ENCODE results near the gene OTUB1. TPM values are rescaled to one million over a fixed set of nuclear protein-coding genes. Genes with fewer than 3 reads are reported as not detected.
A peak's percentile ranks its signal among the peaks of the same experiment; 100 is the strongest.

Gene OTUB1
- total and polyA plus RNA-seq, 11 donors, result 46.7 to 83.1 (median 54.5) TPM

DNA sequence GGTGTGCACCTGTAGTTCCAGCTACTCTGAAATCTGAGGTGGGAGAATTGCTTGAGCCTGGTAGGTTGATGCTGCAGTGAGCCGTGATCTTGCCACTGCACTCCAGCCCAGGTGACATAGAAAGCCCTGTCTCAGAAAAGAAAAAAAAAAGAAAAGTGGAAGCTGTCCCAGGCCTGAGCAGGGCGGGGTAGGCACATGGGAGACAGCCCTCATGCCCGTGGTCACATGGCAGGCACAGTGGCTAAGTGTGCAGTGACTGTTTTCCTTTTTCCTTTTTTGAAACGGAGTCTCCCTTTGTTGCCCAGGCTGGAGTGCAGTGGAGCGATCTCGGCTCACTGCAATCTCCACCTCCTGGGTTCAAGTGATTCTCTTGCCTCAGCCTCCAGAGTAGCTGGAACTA lies 7.8 kb downstream of the OTUB1 start:
- 48 to 65% (median 59%) methylated on average over 6 of the region's 6 CpGs for WGBS, 4 donors
- ATAC-seq, result peak in 3 of 4 donors; percentile 17 to 68 (median 36)

DNA sequence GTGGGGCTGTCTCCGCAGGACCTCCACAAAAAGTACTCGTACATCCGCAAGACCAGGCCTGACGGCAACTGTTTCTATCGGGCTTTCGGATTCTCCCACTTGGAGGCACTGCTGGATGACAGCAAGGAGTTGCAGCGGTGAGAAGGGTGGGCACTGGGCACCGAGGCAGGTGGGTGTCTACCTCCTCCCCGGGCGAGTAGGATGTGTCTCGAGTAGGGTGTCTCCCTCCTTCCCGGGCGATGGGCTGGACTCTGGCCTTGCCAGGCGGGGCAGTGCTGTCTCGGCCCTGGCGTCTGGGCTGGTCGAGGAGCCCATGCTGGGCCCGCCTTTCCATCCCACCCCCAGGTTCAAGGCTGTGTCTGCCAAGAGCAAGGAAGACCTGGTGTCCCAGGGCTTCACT lies 10.3 kb downstream of the OTUB1 start:
- no peak for TF ChIP-seq POLR2A (IDR thresholded peaks at IDR 0.05)
- TF ChIP-seq, protein P1, sequence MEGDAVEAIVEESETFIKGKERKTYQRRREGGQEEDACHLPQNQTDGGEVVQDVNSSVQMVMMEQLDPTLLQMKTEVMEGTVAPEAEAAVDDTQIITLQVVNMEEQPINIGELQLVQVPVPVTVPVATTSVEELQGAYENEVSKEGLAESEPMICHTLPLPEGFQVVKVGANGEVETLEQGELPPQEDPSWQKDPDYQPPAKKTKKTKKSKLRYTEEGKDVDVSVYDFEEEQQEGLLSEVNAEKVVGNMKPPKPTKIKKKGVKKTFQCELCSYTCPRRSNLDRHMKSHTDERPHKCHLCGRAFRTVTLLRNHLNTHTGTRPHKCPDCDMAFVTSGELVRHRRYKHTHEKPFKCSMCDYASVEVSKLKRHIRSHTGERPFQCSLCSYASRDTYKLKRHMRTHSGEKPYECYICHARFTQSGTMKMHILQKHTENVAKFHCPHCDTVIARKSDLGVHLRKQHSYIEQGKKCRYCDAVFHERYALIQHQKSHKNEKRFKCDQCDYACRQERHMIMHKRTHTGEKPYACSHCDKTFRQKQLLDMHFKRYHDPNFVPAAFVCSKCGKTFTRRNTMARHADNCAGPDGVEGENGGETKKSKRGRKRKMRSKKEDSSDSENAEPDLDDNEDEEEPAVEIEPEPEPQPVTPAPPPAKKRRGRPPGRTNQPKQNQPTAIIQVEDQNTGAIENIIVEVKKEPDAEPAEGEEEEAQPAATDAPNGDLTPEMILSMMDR (IDR thresholded peaks at IDR 0.05), result no peak
- DNase-seq (no peak), ATAC-seq (no peak)
- Histone ChIP-seq H3K27ac (no peak overlapping the region), H3K36me3 (peaks cover 0 to 61% (median 50%) of the 10 kb centered on the region in 9 donors), H3K9me3 (no peaks in the 10 kb centered on the region), H3K4me1 (peaks cover 0 to 42% (median 26%) of the 10 kb centered on the region in 12 donors), H3K27me3 (peaks cover 0 to 18% (median 0%) of the 10 kb centered on the region in 9 donors), H3K4me3 (no peak overlapping the region)
- 90 to 93% (median 91%) methylated on average over 15 to 18 of the region's 18 CpGs for WGBS, 4 donors
- intact Hi-C loops (cut with DNase I), result no loop called here

More for the DNA sequence above, 7.8 kb downstream of the OTUB1 start:
- Histone ChIP-seq H3K9me3 (no peaks in the 10 kb centered on the region), H3K27me3 (no peaks in the 10 kb centered on the region), H3K4me1 (peaks cover 0 to 17% (median 4%) of the 10 kb centered on the region in 12 donors), H3K27ac (no peak overlapping the region), H3K36me3 (peaks cover 0 to 83% (median 70%) of the 10 kb centered on the region in 9 donors), H3K4me3 (no peak overlapping the region)
- DNase-seq, result peak in 1 of 5 donors; percentile 62
- intact Hi-C loops (cut with DNase I), result no loop called here
- TF ChIP-seq, protein P1 (IDR thresholded peaks at IDR 0.05), result no peak

DNA sequence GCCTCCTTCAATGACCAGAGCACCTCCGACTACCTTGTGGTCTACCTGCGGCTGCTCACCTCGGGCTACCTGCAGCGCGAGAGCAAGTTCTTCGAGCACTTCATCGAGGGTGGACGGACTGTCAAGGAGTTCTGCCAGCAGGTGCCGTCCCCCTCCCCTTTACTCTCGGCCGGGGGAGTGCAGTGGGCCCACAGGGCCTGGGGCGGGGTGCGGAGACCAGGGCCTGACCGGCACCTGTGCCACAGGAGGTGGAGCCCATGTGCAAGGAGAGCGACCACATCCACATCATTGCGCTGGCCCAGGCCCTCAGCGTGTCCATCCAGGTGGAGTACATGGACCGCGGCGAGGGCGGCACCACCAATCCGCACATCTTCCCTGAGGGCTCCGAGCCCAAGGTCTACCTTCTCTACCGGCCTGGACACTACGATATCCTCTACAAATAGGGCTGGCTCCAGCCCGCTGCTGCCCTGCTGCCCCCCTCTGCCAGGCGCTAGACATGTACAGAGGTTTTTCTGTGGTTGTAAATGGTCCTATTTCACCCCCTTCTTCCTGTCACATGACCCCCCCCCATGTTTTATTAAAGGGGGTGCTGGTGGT lies 11.0 kb downstream of the OTUB1 start:
- TF ChIP-seq, protein P1 (IDR thresholded peaks at IDR 0.05), result no peak
- no peak for TF ChIP-seq POLR2A (IDR thresholded peaks at IDR 0.05)
- DNase-seq (no peak), ATAC-seq (no peak)
- Histone ChIP-seq H3K27me3 (peaks cover 0 to 21% (median 0%) of the 10 kb centered on the region in 9 donors), H3K27ac (no peak overlapping the region), H3K36me3 (peaks cover 0 to 55% (median 45%) of the 10 kb centered on the region in 9 donors), H3K9me3 (no peaks in the 10 kb centered on the region), H3K4me3 (no peak overlapping the region), H3K4me1 (peaks cover 0 to 49% (median 33%) of the 10 kb centered on the region in 12 donors)
- intact Hi-C loops (cut with DNase I), result no loop called here
- WGBS, 4 donors, result 93 to 96% (median 94%) methylated on average over 13 to 27 of the region's 27 CpGs

DNA sequence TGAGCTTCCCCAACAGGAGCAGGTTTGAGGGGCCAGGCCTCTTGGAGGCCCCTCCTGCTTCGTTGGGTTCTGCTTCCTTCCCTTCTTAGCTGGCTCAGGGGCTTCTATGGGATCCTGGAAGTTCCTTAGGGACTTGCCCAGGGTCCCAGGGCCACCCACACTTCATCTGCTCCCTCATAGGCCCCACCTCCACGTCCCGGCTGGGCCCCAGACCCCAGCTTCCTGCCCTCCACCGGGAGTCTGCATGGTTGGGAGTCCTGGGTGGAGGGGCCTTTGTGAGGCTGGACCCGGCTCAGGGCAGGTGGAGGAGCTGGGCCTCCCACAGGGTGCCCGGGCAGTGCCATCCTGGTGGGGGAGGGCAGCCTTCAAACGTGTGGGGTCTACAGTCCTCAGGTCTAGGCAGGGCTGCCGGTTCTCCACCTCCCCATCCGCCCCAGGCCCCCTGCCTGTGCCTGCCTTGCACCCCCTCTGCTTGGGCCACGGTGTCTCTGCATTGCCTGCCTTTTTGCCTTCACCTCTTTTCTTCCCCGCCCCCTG lies 11.6 kb downstream of the OTUB1 start:
- TF ChIP-seq POLR2A (IDR thresholded peaks at IDR 0.05), result no peak
- TF ChIP-seq, protein P1 (IDR thresholded peaks at IDR 0.05), result no peak
- Histone ChIP-seq H3K27me3 (peaks cover 0 to 21% (median 0%) of the 10 kb centered on the region in 9 donors), H3K36me3 (peaks cover 0 to 51% (median 43%) of the 10 kb centered on the region in 9 donors), H3K27ac (no peak overlapping the region), H3K4me3 (no peak overlapping the region), H3K9me3 (no peaks in the 10 kb centered on the region), H3K4me1 (peaks cover 0 to 51% (median 37%) of the 10 kb centered on the region in 12 donors)
- intact Hi-C loops (cut with DNase I), result loop anchor here in 2 of 10 donors (2.0 kb wide), 1 partner anchor 151 kb away; no protein-coding TSS in a partner anchor
- ATAC-seq, result no peak
- 81 to 85% (median 83%) methylated on average over 7 to 11 of the region's 11 CpGs for WGBS, 4 donors
- no peak for DNase-seq

Data from heart left ventricle (tissue), 16 donors.